HUES6 (cell line): Measurements from ENCODE around the gene TTLL11.
"Not testable (repeated sequence)": the region's sequence is repeated elsewhere in the genome, so short reads cannot be mapped to it uniquely, and the experiment has no call there.

Experiments used
- H3K27ac ChIP-seq: 2 replicates; pipeline ENCODE4 v1.7.0; 2013; ENCODE audit warnings: low read depth, mild to moderate bottlenecking, low read length, inconsistent platforms
- H3K27me3 ChIP-seq: 2 replicates; pipeline ENCODE4 v1.6.1; 2013; ENCODE audit warnings: low read length; ENCODE audit not compliant: control insufficient read depth, insufficient read depth
- H3K36me3 ChIP-seq: 2 replicates; pipeline ENCODE4 v1.6.1; 2013; ENCODE audit warnings: low read length; ENCODE audit not compliant: control insufficient read depth, insufficient read depth
- H3K4me1 ChIP-seq: 2 replicates; pipeline ENCODE4 v1.6.1; 2013; ENCODE audit warnings: low read length; ENCODE audit not compliant: control insufficient read depth, insufficient read depth
- H3K4me3 ChIP-seq: 2 replicates; pipeline ENCODE4 v1.5.1; 2013; ENCODE audit warnings: low read depth, low read length
- H3K9ac ChIP-seq: one replicate; pipeline ENCODE4 v1.6.1; 2013; ENCODE audit warnings: mild to moderate bottlenecking, low read length
- H3K9me3 ChIP-seq: 2 replicates; pipeline ENCODE4 v1.6.1; 2013; ENCODE audit warnings: low read depth, low read length; ENCODE audit not compliant: control insufficient read depth, insufficient read depth

The TTLL11 gene

DNA sequence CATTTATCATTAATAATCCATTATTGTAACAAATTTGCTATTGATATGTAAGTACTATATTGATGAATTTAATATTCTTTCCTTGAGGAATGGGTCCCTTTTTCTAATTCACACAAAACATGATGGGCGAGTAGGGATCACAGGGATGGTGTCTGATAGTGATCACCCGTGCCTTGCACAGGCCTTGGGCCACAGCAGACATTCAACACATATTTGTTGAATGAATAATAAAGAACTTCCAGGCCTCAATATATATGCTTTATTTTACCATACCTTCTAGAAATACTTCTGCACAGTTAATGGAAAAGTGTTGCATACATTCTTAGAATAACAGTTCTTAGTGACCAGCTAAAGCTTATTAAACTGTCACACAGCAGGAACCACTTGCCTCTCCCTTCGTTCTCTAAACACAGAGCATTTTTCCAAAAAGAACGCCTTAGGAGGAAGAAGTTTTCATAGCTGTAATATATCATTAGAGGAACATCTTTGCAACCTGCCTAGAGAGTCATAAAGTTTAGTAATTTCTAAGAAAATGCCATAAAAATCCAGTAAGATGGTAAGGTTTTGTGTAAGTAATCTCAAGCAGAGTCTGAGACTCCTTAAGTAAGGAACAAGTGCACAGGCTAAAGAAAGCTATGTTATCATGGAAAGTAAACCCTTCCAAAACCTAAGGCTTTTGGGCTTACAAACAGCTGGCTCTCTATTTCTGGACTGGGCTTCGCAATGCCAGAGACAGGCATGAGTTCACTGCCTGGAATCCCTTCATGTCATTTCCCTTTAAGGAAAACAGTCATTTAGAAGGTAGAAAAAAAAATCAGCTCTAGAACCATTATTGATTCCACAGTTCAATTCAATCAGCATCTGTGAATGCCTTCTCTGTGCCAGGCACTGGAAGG lies 17.7 kb downstream of the TTLL11 start:
- Histone ChIP-seq H3K9ac (no peak overlapping the region), H3K27me3 (no peaks in the 10 kb centered on the region), H3K4me1 (no peaks in the 10 kb centered on the region), H3K36me3 (no peaks in the 10 kb centered on the region), H3K27ac (no peak overlapping the region), H3K4me3 (no peak overlapping the region), H3K9me3 (peaks cover 11% of the 10 kb centered on the region; the same call in 1 of the 2 replicates)

DNA sequence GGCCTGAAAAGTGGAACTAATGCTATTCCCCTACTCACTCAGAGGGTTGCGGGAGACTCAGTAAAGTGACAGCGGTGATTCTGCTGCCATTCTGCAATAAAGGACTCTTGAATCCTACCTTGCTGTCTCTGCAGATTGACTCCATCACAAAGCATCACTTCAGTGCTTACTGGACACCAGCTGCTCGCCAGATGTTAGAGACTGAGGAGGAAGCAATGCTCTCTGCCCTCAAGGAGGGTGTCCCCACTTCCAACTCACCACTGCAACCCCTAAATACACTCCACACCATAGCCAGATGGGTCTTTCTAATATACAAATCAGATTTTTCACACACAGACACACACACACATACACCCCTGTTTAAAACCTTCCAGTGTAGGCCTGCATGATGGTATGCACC lies 21.4 kb downstream of the TTLL11 start:
- no peak overlapping the region for H3K9ac ChIP-seq
- no peaks in the 10 kb centered on the region for H3K9me3 ChIP-seq
- H3K36me3 ChIP-seq, result no peaks in the 10 kb centered on the region
- H3K27me3 ChIP-seq, result no peaks in the 10 kb centered on the region
- H3K4me1 ChIP-seq, result no peaks in the 10 kb centered on the region
- no peak overlapping the region for H3K4me3 ChIP-seq
- H3K27ac ChIP-seq, result no peak overlapping the region

DNA sequence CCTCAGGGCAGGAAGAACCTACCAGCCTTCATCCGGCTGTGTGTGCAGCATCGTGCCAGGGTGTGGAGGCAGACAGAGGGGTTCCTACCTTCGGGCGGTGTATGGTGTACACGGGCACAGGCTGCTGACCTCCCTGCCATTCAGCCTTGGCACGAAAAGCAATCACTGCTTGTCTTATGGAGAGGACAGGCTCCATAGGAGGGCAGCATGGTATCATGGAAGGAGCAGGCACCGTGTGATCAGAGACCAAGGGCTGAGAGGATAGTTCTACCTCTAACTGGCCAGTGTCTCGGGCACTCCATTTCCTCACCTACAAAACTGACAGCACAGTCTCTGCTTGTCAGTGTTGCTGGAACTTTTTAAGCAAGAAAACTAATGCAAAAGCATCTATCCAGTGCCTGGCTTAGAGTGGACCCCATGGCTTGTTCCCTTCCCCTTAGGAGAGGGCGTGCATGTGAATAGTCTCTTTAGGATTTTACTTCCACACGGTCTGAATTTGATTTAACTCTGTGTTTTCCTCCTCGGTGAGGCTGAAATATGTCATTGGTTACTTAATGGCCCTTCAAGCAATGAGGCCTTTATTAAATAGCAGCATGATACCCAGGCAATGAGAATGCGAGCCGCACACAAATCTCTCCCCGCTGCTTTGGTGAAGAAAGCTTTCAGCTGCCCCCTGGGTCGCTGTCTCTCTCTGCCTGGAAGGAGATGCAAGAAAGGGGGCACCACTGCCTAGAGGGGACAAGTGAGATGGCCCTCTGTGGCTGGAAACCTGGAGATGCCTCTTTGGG lies 22.2 kb downstream of the TTLL11 start:
- H3K9me3 ChIP-seq, result no peaks in the 10 kb centered on the region
- H3K4me1 ChIP-seq, result no peaks in the 10 kb centered on the region
- H3K9ac ChIP-seq, result no peak overlapping the region
- no peak overlapping the region for H3K4me3 ChIP-seq
- H3K36me3 ChIP-seq, result no peaks in the 10 kb centered on the region
- no peaks in the 10 kb centered on the region for H3K27me3 ChIP-seq
- no peak overlapping the region for H3K27ac ChIP-seq

DNA sequence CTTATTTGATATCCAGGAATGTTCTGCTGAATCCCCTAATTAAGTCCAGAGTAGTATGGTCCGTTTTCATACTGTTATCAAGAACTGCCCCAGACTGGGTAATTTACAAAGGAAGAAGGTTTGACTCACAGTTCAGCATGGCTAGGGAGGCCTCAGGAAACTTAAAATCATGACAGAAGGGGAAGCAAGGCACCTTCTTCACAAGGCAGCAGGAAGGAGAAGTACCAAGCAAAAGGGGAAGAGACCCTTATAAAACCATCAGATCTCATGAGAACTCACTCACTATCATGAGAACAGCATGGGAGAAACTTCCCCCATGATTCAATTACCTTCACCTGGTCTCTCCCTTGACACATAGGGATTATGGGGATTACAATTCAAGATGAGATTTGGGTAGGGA lies 26.4 kb downstream of the TTLL11 start:
- H3K27me3 ChIP-seq, H3K36me3 ChIP-seq, H3K4me1 ChIP-seq, H3K9me3 ChIP-seq, H3K27ac ChIP-seq, H3K4me3 ChIP-seq, H3K9ac ChIP-seq: not testable (repeated sequence)

DNA sequence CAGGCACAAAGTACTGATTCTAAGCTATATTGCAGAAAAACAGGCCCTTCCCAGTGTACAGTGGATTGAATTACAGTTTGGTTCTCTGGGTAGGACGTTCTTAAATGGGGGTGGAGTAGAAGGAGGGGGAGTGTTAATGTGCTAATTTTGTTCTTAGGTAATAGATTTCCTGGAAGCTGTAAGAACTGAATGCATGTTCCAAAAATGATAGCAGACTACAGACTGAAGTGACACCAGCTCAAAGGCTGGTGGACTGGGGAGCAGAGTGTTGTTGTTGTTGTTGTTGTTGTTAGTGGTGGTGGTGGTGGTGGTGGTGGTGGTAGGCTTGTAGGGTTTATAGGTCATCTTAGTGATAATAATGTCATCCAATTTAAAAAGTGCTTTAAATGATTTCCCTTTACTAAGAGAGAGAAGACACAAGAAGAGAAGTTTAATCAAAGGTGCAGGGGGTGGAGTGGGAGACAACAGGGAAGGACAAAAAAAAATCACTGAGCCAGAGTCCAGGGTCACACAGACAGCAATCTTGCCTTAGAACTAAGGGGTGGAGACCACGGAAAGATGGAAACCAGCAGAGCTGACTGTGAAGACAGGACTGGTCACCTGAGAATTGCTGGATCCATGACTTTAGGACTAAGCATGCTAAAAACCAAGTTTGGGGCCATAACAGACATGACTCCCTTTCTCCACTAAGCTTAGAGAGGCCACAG lies 27.0 kb downstream of the TTLL11 start:
- H3K9ac ChIP-seq, result no peak overlapping the region
- no peak overlapping the region for H3K27ac ChIP-seq
- H3K4me1 ChIP-seq, result no peaks in the 10 kb centered on the region
- no peaks in the 10 kb centered on the region for H3K36me3 ChIP-seq
- H3K4me3 ChIP-seq, result no peak overlapping the region
- H3K27me3 ChIP-seq, result no peaks in the 10 kb centered on the region
- H3K9me3 ChIP-seq, result no peaks in the 10 kb centered on the region

DNA sequence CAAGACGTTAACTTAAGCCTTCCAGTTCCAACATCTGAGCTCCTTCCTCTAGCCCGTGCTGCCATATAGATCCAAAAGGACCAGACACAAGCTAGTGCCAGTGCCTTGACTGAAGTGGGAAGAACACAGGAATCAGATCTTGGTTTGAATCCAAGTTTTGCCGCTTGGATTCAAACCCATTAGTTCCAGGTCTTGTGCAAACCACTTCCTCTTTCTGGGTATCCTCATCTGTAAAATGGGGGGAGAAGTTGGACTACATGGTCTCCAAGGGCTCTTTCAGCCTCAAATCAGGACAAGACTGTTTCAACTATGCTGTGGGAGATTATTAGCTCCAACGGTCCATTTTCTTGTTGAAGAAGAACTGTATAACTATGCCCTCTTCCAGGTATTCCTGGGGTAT lies 32.6 kb downstream of the TTLL11 start:
- H3K4me1 ChIP-seq, result no peaks in the 10 kb centered on the region
- H3K9me3 ChIP-seq, result no peaks in the 10 kb centered on the region
- no peaks in the 10 kb centered on the region for H3K36me3 ChIP-seq
- no peak overlapping the region for H3K9ac ChIP-seq
- H3K27me3 ChIP-seq, result peaks cover 7% of the 10 kb centered on the region; the same call in 1 of the 2 replicates
- H3K4me3 ChIP-seq, result no peak overlapping the region
- H3K27ac ChIP-seq, result no peak overlapping the region

DNA sequence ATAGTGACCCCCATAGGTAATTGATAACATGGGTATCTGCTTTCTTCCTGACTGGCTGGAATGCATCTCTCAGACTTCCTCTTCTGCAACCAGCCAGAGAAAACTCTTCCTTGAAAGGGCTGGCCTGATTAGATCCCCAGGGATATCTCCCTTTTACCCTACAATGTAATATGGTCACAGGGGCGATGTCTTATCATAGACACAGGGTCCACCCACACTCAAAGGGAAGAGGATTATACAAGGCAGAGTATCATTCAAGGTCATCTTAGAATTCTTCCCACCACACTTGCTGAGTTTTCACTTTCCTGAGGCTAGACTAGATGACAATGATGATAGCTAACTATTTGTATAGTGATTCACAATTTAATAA lies 33.2 kb downstream of the TTLL11 start:
- Histone ChIP-seq H3K36me3 (no peaks in the 10 kb centered on the region), H3K9ac (no peak overlapping the region), H3K27ac (no peak overlapping the region), H3K27me3 (peaks cover 7% of the 10 kb centered on the region; the same call in 1 of the 2 replicates), H3K9me3 (no peaks in the 10 kb centered on the region), H3K4me1 (no peaks in the 10 kb centered on the region), H3K4me3 (no peak overlapping the region)

DNA sequence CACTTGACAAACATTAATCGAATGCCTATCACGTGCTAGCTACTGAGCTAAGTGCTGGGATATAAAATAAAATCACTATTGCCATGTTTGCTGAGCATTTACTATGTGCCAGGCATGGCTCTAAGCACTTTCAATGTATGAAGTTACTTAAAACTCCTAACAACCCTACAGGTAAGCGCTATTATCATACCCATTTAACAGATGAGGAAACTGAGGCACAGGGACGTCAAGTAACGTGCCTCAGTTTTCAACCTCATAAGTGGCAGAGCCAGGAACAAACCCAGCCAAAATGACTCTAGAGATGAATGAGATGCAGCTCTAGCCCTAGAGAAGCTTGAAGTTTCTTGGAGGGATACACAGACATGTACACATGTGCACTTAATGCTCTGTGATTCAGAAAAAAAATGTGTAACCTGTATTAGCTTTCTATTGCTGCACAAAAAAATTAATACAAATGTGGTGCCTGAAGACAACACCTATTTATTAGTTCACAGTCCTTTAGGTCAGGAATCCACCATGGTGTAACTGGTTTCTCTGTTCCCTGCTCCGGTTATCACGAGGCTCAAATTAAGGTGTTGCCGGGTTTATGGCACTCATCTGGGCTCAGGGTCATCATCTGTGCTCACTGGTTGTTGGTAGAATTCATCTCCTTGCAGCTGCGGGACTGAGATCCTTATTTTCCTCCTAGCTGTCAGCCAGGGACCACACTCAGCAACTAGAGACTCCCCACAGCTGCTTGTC lies 33.7 kb downstream of the TTLL11 start:
- no peaks in the 10 kb centered on the region for H3K36me3 ChIP-seq
- H3K9ac ChIP-seq, result no peak overlapping the region
- no peak overlapping the region for H3K27ac ChIP-seq
- no peaks in the 10 kb centered on the region for H3K9me3 ChIP-seq
- no peak overlapping the region for H3K4me3 ChIP-seq
- H3K27me3 ChIP-seq, result peaks cover 7% of the 10 kb centered on the region; the same call in 1 of the 2 replicates
- H3K4me1 ChIP-seq, result no peaks in the 10 kb centered on the region

DNA sequence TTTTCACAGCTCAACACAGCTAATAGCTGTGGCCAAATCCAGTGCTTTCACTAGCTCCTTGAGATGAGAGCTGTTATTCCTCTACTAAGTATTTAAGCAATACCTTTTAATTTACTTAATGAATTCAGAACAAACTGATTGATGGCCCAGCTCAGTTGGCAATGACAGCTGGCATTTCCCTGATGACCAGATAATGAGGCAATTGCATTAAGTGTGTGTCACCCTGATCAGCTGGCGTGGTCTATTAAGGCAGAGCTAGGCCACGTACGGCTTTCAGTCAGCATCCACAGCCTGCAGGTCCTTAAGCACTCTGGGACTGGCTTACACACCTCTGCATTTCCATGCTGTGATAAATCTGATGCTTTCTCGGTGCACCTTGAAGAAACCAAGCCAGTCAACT lies 34.4 kb downstream of the TTLL11 start:
- Histone ChIP-seq H3K27ac (no peak overlapping the region), H3K27me3 (peaks cover 7% of the 10 kb centered on the region; the same call in 1 of the 2 replicates)

DNA sequence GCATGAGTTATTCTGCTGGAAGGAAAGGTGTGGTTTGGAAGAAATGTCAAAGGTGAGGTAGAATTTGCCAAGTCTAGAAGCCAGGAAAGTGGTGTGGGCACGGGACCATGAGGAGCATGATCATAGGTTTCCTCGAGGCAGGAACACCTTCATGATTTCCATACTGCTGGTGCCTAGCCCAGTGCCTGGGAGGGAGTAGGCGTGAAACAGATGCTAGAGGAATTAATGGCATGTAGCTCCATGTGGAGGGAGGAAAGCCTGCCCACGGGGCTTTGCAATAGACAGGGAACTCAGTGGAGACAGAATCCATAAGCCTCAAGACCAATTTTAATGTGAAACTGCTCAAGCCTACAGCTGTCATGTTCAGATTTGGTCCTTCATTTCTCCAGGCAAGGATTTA lies 35.1 kb downstream of the TTLL11 start:
- no peaks in the 10 kb centered on the region for H3K4me1 ChIP-seq
- H3K4me3 ChIP-seq, result no peak overlapping the region
- H3K27ac ChIP-seq, result no peak overlapping the region
- peaks cover 7% of the 10 kb centered on the region; the same call in 1 of the 2 replicates for H3K27me3 ChIP-seq
- no peak overlapping the region for H3K9ac ChIP-seq
- no peaks in the 10 kb centered on the region for H3K36me3 ChIP-seq
- no peaks in the 10 kb centered on the region for H3K9me3 ChIP-seq

More for the DNA sequence above, 34.4 kb downstream of the TTLL11 start:
- Histone ChIP-seq H3K4me1 (no peaks in the 10 kb centered on the region), H3K9me3 (no peaks in the 10 kb centered on the region), H3K4me3 (no peak overlapping the region), H3K36me3 (no peaks in the 10 kb centered on the region), H3K9ac (no peak overlapping the region)
